SHP77 (cell line): ENCODE results near the gene AMBRA1.
"Not testable (repeated sequence)": the region's sequence is repeated elsewhere in the genome, so short reads cannot be mapped to it uniquely, and the experiment has no call there.

Experiments
- DNase-seq, 2 experiments: peaks; one replicate each; lab custom pipeline; 2025; lab: John Stamatoyannopoulos, UW

AMBRA1 gene

GRCh38 chr11:46616551-46617133 lies 22.8 kb upstream of the AMBRA1 start:
- DNase-seq: no peak

DNA sequence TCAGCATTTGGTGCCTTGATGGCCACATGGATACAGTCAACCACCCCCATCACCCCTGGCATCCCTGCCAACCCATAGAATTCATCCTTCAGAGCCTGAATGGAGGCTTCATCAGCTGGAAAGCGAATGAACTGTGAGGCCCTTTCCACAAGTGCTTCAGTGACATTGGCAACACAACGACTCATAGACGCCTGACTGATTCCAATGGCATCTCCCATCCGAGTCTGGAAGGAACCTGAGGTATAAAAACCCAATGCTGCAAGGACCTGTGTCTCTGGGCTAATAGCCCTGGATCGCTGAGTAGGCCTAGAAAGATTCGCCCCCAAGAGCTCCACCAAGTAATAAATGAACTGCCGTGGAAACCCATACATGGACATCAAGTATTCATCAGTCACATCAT lies 21.9 kb upstream of the AMBRA1 start:
- no peak for DNase-seq

GRCh38 chr11:46612326-46612725 lies 18.5 kb upstream of the AMBRA1 start:
- DNase-seq: no peak

- DNase-seq: no peak
Observed at GRCh38 chr11:46611526-46612304, 17.9 kb upstream of the AMBRA1 start.

DNA sequence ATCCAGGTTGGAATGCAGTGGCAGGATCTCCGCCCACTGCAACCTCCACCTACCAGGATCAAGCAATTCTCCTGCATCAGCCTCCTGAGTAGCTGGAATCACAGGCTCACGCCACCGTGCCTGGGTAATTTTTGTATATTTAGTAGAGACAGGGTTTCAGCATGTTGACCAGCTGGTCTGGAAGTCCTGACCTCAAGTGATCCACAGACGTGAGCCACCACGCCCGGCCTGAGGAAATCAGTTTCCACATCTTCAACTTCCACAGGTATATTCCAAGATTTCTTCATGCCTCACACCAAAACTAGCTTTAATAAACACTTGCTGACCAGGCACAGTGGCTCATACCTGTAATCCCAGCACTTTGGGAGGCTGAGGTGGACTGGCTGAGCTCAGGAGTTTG lies 15.6 kb upstream of the AMBRA1 start:
- no peak for DNase-seq

GRCh38 chr11:46607516-46607915 lies 13.7 kb upstream of the AMBRA1 start:
- no peak for DNase-seq

GRCh38 chr11:46604796-46605195 lies 11.0 kb upstream of the AMBRA1 start:
- DNase-seq: no peak

DNA sequence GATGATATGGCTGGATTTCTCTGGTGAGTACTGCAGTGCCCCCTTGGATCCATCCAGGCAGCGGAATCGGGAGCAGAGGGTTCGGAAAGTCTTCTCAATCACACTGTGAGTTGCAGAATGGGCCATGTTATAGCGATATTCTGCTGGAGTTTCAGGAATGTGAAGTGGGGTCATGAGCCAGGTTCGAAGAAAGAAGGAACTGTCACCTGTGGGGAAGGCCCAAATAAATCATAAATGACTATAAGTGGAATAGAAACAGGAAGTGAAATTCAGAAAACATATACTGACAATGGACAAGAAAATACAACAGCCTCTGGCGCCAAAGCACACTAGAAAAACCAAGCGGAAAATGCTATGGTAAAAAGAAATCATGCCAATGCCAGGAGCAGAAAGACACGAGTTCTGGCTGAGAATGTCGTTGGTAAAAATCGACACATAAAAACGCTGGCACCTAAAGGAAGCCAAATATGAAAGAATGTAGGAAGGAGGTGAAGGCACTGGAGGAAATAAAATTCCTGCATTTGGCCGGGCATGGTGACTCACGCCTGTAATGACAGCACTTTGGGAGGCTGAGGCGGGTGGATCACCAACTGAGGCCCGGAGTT lies 10.0 kb upstream of the AMBRA1 start:
- DNase-seq: no peak

DNA sequence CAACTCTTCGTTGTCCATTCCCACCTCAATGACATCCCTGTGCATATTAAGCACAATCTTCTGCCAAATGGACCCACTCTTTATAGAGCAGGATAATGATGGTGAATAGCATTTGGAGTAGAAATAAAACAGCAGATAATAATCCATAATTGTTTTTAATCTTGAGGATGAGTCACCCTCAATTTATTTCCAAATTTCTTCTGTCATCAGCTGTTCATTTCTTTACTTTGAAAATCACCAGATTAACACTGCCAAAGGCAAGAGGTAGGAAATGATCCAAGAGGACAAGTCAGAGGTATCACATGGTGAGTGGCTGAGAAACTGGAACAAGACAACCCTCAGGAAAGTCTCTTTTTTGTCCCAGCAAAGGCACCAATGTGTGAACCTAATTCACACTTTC lies 7.3 kb upstream of the AMBRA1 start:
- DNase-seq: no peak

DNA sequence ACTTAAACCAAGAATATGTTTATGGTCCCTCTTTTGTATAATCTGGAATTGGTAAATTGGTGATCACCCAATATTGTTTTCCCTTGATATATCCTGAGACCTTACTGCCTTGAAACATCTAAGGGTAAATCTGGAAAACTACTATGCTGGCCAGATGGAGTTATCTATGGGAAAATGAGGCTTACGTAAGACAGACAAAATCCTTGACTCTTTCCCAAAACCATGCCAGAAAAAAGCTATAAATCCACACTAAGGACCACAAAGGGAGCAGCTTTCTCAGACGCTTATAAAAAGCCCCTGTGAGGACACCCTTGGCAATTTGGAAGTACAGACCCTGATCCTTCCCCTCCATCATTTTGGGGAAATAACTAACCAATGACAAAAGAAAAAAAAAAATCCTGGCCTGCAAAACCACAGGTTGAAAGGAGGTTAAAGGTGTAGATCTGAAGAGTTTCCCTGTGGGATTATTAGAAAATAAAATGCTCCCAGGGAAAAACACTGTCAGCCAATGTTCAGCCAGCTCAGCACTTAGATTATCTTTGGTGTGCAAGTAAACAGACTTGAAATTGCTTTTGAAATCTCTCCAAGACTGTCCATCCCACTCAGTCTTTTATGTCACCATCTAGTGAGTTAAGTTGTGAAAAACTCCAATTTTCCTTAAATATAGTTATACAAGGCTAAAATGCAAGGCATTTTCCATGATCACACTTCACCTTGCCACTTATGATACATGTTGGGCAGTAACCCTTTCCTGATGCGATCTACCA lies 6.6 kb upstream of the AMBRA1 start:
- no peak for DNase-seq

DNA sequence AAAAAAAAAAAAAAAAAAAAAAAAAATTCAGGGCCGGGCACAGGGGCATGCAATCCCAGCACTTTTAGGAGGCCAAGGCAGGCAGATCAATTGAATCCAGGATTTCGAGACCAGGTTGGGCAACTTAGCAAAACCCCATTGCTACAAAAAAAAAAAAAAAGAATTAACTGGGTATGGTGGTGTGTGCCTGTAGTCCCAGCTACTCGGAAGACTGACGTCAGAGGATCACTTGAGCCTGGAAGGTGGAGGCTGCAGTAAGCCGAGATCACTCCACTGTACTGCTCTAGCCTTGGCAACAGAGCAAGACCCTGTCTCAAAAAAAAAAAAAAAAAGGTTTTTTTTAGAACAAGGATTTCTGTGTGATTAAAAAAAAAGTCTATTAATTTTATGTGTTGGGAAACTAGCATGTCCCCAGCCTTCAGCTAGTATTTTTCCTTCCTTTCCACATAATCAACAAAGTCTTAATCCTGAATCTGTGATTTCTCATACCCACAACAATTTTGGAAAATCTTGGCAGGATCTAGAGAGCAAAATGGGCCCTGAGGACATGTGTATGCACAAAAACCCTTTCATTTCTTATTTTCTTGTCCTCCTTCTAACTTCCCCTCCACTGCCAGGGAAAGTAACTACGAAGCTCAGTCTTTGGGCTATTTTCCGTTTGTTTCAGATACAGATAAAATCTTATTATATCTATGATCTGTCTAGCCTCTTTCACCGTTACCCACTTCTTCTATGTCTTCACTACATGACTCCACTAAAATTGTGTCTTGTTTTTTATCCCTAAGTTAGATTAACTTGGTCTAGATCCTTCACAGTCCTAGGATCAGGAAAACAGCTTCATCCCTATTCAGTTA lies 5.7 kb upstream of the AMBRA1 start:
- no peak for DNase-seq

GRCh38 chr11:46597609-46598219 lies 3.9 kb upstream of the AMBRA1 start:
- no peak for DNase-seq

DNA sequence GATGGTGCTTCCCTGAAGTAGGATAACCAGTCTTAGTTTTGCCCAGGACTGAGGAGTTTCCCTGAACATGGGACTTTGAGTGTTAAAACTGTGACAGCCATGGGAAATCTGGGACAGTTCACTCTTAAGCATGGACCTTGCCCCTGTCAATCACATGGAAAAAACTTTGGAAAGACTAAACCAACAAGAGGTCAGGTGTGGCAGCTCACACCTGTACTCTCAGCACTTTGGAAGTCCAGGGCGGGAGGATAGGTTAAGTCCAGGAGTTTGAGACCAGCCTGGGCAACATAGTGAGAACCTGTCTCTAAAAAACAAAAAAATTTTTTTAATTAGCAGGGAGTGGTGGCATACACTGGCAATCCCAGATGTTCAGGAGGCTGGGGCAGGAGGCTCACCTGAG lies 3.3 kb upstream of the AMBRA1 start:
- DNase-seq: no peak

GRCh38 chr11:46594785-46595184 lies 962 bp upstream of the AMBRA1 start:
- DNase-seq: no peak

DNA sequence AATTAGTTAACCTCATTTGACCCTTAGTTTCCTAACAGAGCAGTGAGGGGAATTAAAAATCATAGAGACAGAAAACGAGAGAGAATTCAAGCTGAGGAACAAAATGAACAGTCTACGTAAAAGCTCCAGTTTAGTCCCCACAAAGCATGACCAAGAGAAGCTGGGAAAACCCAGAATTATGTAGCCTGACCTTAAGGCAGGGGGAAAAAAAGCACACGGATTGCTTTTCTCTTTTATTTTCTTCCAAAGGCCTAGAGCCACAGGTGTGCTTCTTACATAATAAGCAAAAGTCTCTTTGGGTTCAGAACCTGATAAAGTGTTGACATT lies 514 bp upstream of the AMBRA1 start:
- DNase-seq: no peak

GRCh38 chr11:46590740-46591605 lies 2.9 kb downstream of the AMBRA1 start:
- DNase-seq: no peak

DNA sequence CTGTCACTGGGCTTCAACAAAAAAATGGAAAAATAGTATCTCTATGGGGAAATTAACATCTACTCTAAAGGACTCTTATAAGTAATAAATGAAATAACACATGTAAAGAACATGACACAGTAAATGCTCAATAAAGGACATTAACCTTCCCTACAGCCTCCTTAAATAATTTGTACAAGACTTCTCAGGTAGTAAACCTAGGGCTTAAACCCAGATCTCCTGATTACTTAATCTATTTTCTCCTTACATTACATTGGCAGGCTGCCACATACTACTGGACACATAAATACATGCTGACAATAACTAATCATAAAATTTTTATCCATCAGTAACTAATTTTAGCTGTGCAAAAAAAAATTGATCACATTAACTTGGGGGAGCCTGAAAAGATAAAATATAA lies 4.9 kb downstream of the AMBRA1 start:
- DNase-seq: no peak

- DNase-seq: no peak
Observed at GRCh38 chr11:46588131-46588530, 5.7 kb downstream of the AMBRA1 start.

DNA sequence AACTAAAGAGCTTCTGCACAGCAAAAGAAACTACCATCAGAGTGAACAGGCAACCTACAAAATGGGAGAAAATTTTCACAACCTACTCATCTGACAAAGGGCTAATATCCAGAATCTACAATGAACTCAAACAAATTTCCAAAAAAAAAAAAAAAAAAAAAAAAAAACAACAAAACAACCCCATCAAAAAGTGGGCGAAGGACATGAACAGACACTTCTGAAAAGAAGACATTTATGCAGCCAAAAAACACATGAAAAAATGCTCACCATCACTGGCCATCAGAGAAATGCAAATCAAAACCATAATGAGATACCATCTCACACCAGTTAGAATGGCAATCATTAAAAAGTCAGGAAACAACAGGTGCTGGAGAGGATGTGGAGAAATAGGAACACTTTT lies 10.3 kb downstream of the AMBRA1 start:
- not testable (repeated sequence) for DNase-seq

DNA sequence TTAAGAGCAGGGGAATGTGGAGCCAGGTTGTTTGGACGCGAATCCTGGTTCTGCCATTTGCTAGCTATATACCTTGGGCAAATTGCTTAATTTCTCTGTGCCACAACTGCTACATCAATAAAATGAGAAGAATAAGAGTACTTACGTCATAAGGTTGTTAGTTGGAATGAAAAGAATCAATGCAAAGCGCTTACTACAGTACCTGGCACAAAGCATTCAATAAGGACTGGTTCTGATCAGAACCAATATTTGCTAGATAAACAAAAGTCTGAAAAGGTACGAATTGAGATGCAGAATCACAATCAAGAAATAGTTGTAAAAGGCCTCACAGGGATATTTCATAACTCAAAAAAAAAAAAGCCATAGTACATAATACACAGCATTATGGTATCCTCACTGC lies 11.2 kb downstream of the AMBRA1 start:
- no peak for DNase-seq

DNA sequence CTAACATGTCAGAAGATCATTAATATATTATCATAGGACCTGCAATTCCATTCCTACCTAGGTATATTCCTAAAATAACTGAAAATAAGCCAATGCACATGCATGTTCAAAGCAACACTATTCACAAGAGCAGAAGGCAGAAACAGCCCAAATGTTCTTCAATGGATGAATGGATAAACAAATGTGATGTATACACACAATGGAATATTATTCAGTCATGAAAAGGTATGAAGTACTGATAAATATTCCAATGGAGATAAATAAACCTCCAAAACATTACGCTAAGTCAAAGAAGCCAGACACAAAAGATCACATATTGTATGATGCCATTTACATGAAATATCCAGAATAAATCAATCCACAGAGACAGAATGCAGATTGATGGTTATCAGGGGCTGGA lies 16.8 kb downstream of the AMBRA1 start:
- DNase-seq: no peak
